Loucy (cell line): Measurements from ENCODE around the gene BCL2.

ENCODE experiments used
- H2AFZ ChIP-seq: fragments of 200-600 bp; sonication (generic); 2 replicates; pipeline ENCODE4 v1.6.0; 2016; ENCODE audit warnings: antibody characterized with exemption, mild to moderate bottlenecking, low read length, moderate library complexity
- H3F3A ChIP-seq: fragments of 200-600 bp; 2 replicates; pipeline ENCODE4 v1.6.0; 2016; ENCODE audit warnings: antibody characterized with exemption, low read depth, mild to moderate bottlenecking
- H3K27me3 ChIP-seq: fragments of 200-600 bp; sonication (generic); 2 replicates; pipeline ENCODE4 v1.6.1; 2014; ENCODE audit warnings: low read length, mild to moderate bottlenecking; ENCODE audit not compliant: insufficient read depth, poor library complexity, severe bottlenecking
- H3K36me3 ChIP-seq: fragments of 200-600 bp; sonication (generic); 2 replicates; pipeline ENCODE4 v1.6.1; 2016; ENCODE audit warnings: low read length; ENCODE audit not compliant: insufficient read depth
- H3K4me1 ChIP-seq: fragments of 200-600 bp; sonication (generic); 2 replicates; pipeline ENCODE4 v1.5.1; 2014; ENCODE audit warnings: low read length, mild to moderate bottlenecking; ENCODE audit not compliant: insufficient read depth, poor library complexity, severe bottlenecking
- H3K4me2 ChIP-seq: fragments of 200-600 bp; sonication (generic); 2 replicates; pipeline ENCODE4 v1.6.0; 2014; ENCODE audit warnings: antibody characterized with exemption, low read length, low read depth, mild to moderate bottlenecking; ENCODE audit not compliant: poor library complexity, severe bottlenecking
- H3K4me3 ChIP-seq: fragments of 200-600 bp; sonication (generic); 2 replicates; pipeline ENCODE4 v1.5.1; 2014; ENCODE audit warnings: low read length, mild to moderate bottlenecking, mixed read lengths; ENCODE audit not compliant: poor library complexity, severe bottlenecking
- H3K79me2 ChIP-seq: fragments of 200-600 bp; sonication (generic); 2 replicates; pipeline ENCODE4 v1.6.1; 2014; ENCODE audit warnings: low read length; ENCODE audit not compliant: insufficient read depth
- H3K9ac ChIP-seq: fragments of 200-600 bp; sonication (generic); 2 replicates; pipeline ENCODE4 v1.6.0; 2014; ENCODE audit warnings: mild to moderate bottlenecking, low read depth, low read length, moderate library complexity; ENCODE audit not compliant: poor library complexity, severe bottlenecking
- H3K9me2 ChIP-seq: fragments of 200-600 bp; sonication (generic); replicated peaks from 2 replicates; pipeline ENCODE4 v1.6.1; 2016; ENCODE audit warnings: low read depth, low read length, mixed read lengths
- H3K9me3 ChIP-seq: fragments of 200-600 bp; sonication (generic); 2 replicates; pipeline ENCODE4 v1.6.1; 2014; ENCODE audit warnings: mild to moderate bottlenecking, antibody characterized with exemption, low read length, low read depth; ENCODE audit not compliant: insufficient read depth
- H4K20me1 ChIP-seq: fragments of 200-600 bp; sonication (generic); 2 replicates; pipeline ENCODE4 v1.6.0; 2014; ENCODE audit warnings: antibody characterized with exemption, low read length, mild to moderate bottlenecking; ENCODE audit not compliant: insufficient read depth, poor library complexity, severe bottlenecking
- CTCF ChIP-seq: fragments of 200-600 bp; sonication (generic); conservative IDR thresholded peaks from 2 replicates; pipeline ENCODE4 v1.5.1; 2014; ENCODE audit warnings: mild to moderate bottlenecking, antibody characterized with exemption, low read length
- EZH2phosphoT487 ChIP-seq: fragments of 200-600 bp; IDR thresholded peaks from 2 replicates; pipeline ENCODE4 v1.6.1; 2018; ENCODE audit warnings: antibody characterized with exemption, mild to moderate bottlenecking, moderate library complexity, borderline replicate concordance

BCL2 gene

GRCh38 chr18:63161032-63161760, 158.4 kb downstream of the BCL2 start:
- peaks cover 29% of the 10 kb centered on the region for H3K79me2 ChIP-seq
- no peaks in the 10 kb centered on the region for H3K27me3 ChIP-seq
- H3K4me1 ChIP-seq = peaks cover 26% of the 10 kb centered on the region
- no peaks in the 10 kb centered on the region for H3K36me3 ChIP-seq
- H3K4me2 ChIP-seq = no peak overlapping the region
- H2AFZ ChIP-seq = no peak overlapping the region
- TF ChIP-seq EZH2phosphoT487 (no peak), CTCF (no peak)
- no peaks in the 10 kb centered on the region for H4K20me1 ChIP-seq
- H3K4me3 ChIP-seq = no peak overlapping the region
- H3K9me2 ChIP-seq = no peaks in the 10 kb centered on the region
- no peak overlapping the region for H3K9ac ChIP-seq
- H3F3A ChIP-seq = no peaks in the 10 kb centered on the region
- no peaks in the 10 kb centered on the region for H3K9me3 ChIP-seq

GRCh38 chr18:63160172-63160995, 159.2 kb downstream of the BCL2 start:
- no peak for TF ChIP-seq CTCF
- TF ChIP-seq EZH2phosphoT487 = no peak
- H3K9me2 ChIP-seq = no peaks in the 10 kb centered on the region
- no peak overlapping the region for H3K9ac ChIP-seq
- H3K4me3 ChIP-seq = no peak overlapping the region
- H3F3A ChIP-seq = no peaks in the 10 kb centered on the region
- H3K79me2 ChIP-seq = peaks cover 34% of the 10 kb centered on the region
- H4K20me1 ChIP-seq = no peaks in the 10 kb centered on the region
- peaks cover 33% of the 10 kb centered on the region for H3K4me1 ChIP-seq
- no peaks in the 10 kb centered on the region for H3K27me3 ChIP-seq
- no peak overlapping the region for H3K4me2 ChIP-seq
- no peaks in the 10 kb centered on the region for H3K9me3 ChIP-seq
- no peaks in the 10 kb centered on the region for H3K36me3 ChIP-seq
- no peak overlapping the region for H2AFZ ChIP-seq

GRCh38 chr18:63159590-63159989, 160.0 kb downstream of the BCL2 start:
- Histone ChIP-seq H2AFZ (no peak overlapping the region), H3F3A (no peaks in the 10 kb centered on the region), H3K4me2 (no peak overlapping the region), H3K9ac (no peak overlapping the region), H3K79me2 (peaks cover 42% of the 10 kb centered on the region), H3K27me3 (no peaks in the 10 kb centered on the region), H3K36me3 (no peaks in the 10 kb centered on the region), H3K4me3 (no peak overlapping the region), H4K20me1 (no peaks in the 10 kb centered on the region), H3K4me1 (peaks cover 41% of the 10 kb centered on the region), H3K9me3 (no peaks in the 10 kb centered on the region), H3K9me2 (no peaks in the 10 kb centered on the region)
- TF ChIP-seq CTCF (no peak), EZH2phosphoT487 (no peak)
